Measurements from ENCODE around the gene CELSR1. TPM values are rescaled to one million over a fixed set of nuclear protein-coding genes. Genes with fewer than 3 reads are reported as not detected.
A peak's percentile ranks its signal among the peaks of the same experiment; 100 is the strongest.

Gene CELSR1
- total and polyA plus RNA-seq, 9 donors, result 0.63 to 25.2 (median 2.9) TPM

GRCh38 chr22:46352691-46353386 lies 184.6 kb downstream of the CELSR1 start:
- H3K36me3 ChIP-seq, result no peaks in the 10 kb centered on the region
- H3K9me3 ChIP-seq, result no peaks in the 10 kb centered on the region
- peak in 1 of 5 donors; percentile 14 for DNase-seq
- no peak overlapping the region for H3K4me3 ChIP-seq
- no peak for TF ChIP-seq EP300 (IDR thresholded peaks at IDR 0.05)
- no peak for TF ChIP-seq POLR2A (IDR thresholded peaks at IDR 0.05)
- TF ChIP-seq, protein P1, sequence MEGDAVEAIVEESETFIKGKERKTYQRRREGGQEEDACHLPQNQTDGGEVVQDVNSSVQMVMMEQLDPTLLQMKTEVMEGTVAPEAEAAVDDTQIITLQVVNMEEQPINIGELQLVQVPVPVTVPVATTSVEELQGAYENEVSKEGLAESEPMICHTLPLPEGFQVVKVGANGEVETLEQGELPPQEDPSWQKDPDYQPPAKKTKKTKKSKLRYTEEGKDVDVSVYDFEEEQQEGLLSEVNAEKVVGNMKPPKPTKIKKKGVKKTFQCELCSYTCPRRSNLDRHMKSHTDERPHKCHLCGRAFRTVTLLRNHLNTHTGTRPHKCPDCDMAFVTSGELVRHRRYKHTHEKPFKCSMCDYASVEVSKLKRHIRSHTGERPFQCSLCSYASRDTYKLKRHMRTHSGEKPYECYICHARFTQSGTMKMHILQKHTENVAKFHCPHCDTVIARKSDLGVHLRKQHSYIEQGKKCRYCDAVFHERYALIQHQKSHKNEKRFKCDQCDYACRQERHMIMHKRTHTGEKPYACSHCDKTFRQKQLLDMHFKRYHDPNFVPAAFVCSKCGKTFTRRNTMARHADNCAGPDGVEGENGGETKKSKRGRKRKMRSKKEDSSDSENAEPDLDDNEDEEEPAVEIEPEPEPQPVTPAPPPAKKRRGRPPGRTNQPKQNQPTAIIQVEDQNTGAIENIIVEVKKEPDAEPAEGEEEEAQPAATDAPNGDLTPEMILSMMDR (IDR thresholded peaks at IDR 0.05), result no peak
- intact Hi-C loops (cut with DNase I), result loop anchor here in 1 of 4 donors (10.0 kb wide), 1 partner anchor 192 kb away; no protein-coding TSS in a partner anchor
- H3K27me3 ChIP-seq, result no peaks in the 10 kb centered on the region
- H3K4me1 ChIP-seq (ENCODE audit: insufficient read depth), result no peaks in the 10 kb centered on the region
- no peak overlapping the region for H3K27ac ChIP-seq
- WGBS, 3 donors, result 84 to 88% (median 87%) methylated on average over 20 of the region's 20 CpGs

GRCh38 chr22:46352276-46352675 lies 185.1 kb downstream of the CELSR1 start:
- H3K36me3 ChIP-seq, result no peaks in the 10 kb centered on the region
- no peaks in the 10 kb centered on the region for H3K27me3 ChIP-seq
- no peaks in the 10 kb centered on the region for H3K4me1 ChIP-seq (ENCODE audit: insufficient read depth)
- no peak overlapping the region for H3K27ac ChIP-seq
- no peak for DNase-seq
- H3K4me3 ChIP-seq, result no peak overlapping the region
- intact Hi-C loops (cut with DNase I), result loop anchor here in 1 of 4 donors (10.0 kb wide), 1 partner anchor 193 kb away; no protein-coding TSS in a partner anchor
- no peaks in the 10 kb centered on the region for H3K9me3 ChIP-seq
- TF ChIP-seq POLR2A (IDR thresholded peaks at IDR 0.05) (no peak), EP300 (IDR thresholded peaks at IDR 0.05) (no peak)
- TF ChIP-seq, protein P1 (IDR thresholded peaks at IDR 0.05), result no peak
- 87 to 91% (median 88%) methylated on average over 10 of the region's 10 CpGs for WGBS, 3 donors

DNA sequence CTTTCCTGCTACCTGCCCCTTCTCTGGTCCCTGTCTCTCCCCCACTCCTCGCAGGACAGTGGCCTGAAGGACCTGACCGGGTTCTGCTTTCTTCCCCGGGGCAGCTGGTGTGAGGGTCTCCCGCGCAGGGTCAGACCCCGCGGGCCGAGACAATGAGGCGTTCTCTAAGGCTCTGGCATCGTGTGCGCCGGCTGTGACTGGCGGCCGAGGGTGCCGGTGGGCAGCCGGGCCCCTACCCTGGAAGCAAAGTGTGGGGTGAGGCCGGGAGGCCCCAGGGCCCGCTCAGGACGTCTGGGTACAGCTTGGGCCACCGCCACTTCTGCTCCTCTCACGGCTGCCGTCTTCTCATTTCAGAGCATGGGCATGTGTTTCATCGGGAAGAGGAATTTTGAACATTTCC lies 185.7 kb downstream of the CELSR1 start:
- Histone ChIP-seq H3K4me1 (ENCODE audit: insufficient read depth) (no peaks in the 10 kb centered on the region), H3K27me3 (no peaks in the 10 kb centered on the region), H3K27ac (no peak overlapping the region), H3K9me3 (no peaks in the 10 kb centered on the region), H3K4me3 (no peak overlapping the region), H3K36me3 (no peaks in the 10 kb centered on the region)
- no peak for TF ChIP-seq EP300 (IDR thresholded peaks at IDR 0.05)
- TF ChIP-seq, protein P1 (IDR thresholded peaks at IDR 0.05), result no peak
- TF ChIP-seq POLR2A (IDR thresholded peaks at IDR 0.05), result no peak
- intact Hi-C loops (cut with DNase I), result loop anchor here in 1 of 4 donors (10.0 kb wide), 1 partner anchor 193 kb away; no protein-coding TSS in a partner anchor
- WGBS, 3 donors, result 90 to 91% (median 91%) methylated on average over 23 of the region's 23 CpGs
- DNase-seq, result peak in 1 of 5 donors; percentile 20

GRCh38 chr22:46351131-46351735 lies 186.2 kb downstream of the CELSR1 start:
- H3K9me3 ChIP-seq, result no peaks in the 10 kb centered on the region
- TF ChIP-seq POLR2A (IDR thresholded peaks at IDR 0.05), result no peak
- TF ChIP-seq, protein P1 (IDR thresholded peaks at IDR 0.05), result no peak
- TF ChIP-seq EP300 (IDR thresholded peaks at IDR 0.05), result no peak
- 89 to 90% (median 89%) methylated on average over 28 of the region's 28 CpGs for WGBS, 3 donors
- no peak overlapping the region for H3K4me3 ChIP-seq
- intact Hi-C loops (cut with DNase I), result loop anchor here in 1 of 4 donors (10.0 kb wide), 1 partner anchor 194 kb away; no protein-coding TSS in a partner anchor
- no peaks in the 10 kb centered on the region for H3K4me1 ChIP-seq (ENCODE audit: insufficient read depth)
- no peak overlapping the region for H3K27ac ChIP-seq
- H3K36me3 ChIP-seq, result no peaks in the 10 kb centered on the region
- DNase-seq, result no peak
- H3K27me3 ChIP-seq, result no peaks in the 10 kb centered on the region

Measured in ovary (tissue), 9 donors.